NOMO-1 treated with dmso at 0.1 percent for 144 hours (cell line): Measurements from ENCODE around the gene SPOCD1.
A peak's percentile ranks its signal among the peaks of the same experiment; 100 is the strongest.

ENCODE experiments used
- DNase-seq: peaks from one replicate; lab custom pipeline; 2025; ENCODE audit not compliant: unreplicated experiment; lab: John Stamatoyannopoulos, UW

The SPOCD1 gene

GRCh38 chr1:31788138-31788824 is 27.5 kb downstream of the SPOCD1 start:
- peak; percentile 85 for DNase-seq

- DNase-seq: no peak
Measured at GRCh38 chr1:31787786-31788137, 28.1 kb downstream of the SPOCD1 start.

GRCh38 chr1:31787261-31787660 is 28.6 kb downstream of the SPOCD1 start:
- no peak for DNase-seq

DNA sequence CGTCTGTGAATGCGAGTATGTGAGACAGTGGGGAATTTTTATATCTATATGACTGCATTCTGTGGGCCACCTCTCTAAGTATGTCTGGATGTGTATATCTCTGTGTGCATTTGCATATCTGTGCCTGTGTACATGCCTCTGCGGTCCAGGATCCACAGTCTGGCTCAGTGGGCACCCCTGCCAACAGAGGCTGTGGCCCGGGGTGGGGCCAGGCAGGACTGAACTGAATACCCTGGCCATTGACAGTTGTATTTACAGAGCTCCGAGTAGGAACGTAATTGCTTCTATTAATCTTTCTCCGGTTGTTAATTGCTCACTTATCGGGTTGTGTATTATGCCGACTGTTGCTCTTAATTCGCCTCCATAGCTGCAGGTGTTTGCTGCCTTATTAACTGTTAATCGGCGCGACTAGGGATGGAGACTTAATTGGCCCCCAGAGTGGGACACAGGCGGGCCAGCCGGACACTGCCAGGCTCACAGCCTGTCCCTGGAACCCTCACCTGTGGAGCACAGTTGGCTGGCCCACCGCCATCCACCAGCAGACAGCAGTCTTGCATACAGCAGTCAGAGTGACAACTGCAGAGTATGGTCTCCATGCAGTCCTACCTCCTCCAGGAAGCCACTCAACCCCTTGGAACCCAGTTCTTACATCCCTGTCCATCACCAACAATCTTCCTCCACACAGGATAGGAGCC is 29.3 kb downstream of the SPOCD1 start:
- no peak for DNase-seq

DNA sequence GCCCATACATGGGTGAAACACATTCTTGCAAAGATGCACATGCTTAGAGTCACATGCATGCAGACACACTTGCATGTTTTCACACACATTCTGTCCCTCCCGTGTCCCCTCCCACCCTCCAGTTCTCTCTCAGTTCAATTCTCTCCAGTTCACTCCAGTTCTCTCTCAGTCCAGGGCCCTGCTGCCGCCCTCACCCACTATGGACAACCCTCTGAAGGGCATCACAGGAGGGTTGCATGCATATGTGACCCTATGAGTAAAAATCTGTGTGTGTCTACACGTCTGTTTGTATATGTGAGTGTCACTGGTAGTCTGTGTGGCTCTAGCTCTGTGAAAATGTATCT is 29.9 kb downstream of the SPOCD1 start:
- no peak for DNase-seq

DNA sequence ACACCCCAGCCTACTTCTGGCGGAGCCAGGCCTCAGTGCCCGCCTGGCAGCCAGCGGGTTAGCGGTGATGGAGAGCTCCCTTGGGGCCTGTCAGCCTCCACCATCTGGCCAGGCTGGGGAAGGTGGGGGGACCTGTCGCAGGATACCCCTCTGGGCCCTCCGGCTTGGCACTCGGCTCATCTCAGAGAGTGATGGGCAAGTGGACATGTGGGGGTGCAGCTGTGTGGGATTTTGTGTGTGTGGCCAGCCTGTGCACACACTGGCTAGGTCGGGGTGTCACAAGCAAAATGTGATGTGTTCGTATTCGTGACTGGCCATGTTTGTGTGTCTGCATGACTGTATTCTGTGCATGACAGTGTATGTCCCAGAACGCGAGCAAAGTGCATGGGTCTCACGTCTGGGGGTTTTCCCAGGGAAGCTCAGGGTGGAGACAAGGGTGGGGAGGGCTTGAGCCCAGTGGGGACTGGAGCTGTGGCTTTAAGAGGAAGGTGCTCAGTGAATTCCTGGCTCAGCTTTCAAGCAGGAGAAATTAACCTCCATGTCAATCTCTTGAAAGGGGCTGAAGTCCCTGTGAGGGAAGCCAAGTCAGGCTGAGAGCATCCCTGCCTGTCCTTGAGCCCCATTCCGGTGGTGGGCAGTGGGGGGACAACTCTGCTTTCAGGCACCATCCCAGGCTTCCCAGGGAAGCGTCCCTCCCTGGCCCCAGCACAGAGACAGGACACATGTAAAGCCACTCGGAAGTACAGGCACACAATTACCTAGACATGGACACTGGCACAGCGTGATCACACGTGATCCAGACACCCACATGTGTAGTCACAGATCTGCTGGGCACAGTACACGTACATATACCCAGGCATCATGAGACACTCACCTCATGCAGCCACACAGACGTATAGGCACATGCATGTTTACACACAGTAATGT is 30.5 kb downstream of the SPOCD1 start:
- DNase-seq: no peak

GRCh38 chr1:31784356-31785019 is 31.3 kb downstream of the SPOCD1 start:
- no peak for DNase-seq

DNA sequence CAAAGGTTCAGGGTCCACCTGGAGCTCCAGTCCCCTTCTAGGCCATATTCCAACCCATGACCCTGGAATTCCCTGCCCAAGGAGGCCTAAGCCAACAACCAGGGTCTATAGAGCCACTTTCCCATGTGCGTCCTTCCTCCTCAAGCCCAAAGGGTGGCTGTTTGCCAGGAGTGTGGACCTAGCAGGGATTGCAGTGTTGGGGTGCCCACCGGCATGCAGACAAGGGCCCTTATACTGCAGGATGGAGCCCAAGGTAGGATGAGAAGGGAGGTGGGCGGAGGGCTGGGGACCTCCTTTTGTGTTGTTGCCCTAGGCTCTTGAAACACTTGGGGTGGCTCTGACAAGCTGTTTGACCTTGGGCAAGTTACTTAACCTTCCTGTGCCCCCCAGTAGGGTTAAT is 32.0 kb downstream of the SPOCD1 start:
- DNase-seq: no peak

- no peak for DNase-seq
Measured at GRCh38 chr1:31782421-31783410, 33.1 kb downstream of the SPOCD1 start.

DNA sequence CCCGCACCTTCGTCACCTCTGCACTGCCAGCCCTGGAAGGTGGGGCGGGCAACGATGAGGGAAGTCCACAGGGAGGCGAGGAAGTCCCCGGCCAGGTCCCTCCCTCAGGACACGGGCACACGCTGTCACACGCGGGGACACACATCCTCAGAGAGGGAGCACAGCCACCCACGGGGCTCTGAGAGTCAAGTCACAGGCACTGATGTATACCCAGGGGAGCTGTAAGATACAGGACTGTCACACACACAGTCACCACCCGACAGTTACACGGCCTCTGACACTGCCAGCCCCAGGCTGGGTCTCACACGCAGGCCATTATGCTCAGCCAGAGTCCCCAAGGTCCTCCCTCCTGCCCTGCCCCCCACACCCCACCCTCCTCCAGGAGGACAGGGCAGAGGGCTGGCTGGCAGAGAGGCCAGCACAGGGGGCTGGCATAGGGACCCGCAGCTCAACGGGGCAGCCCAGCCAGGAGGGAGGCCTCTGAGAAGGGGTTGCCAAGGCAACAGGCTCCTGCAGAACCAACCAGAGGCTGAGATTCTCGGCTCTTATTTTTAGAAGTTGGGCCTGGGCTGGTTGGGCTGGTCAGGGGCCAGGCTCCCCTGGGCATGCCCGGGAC is 34.0 kb downstream of the SPOCD1 start:
- DNase-seq: no peak

- no peak for DNase-seq
Measured at GRCh38 chr1:31781138-31781755, 34.6 kb downstream of the SPOCD1 start.

- DNase-seq: no peak
Measured at GRCh38 chr1:31780632-31781031, 35.2 kb downstream of the SPOCD1 start.

GRCh38 chr1:31779687-31780086 is 36.1 kb downstream of the SPOCD1 start:
- no peak for DNase-seq

GRCh38 chr1:31778763-31779488 is 36.9 kb downstream of the SPOCD1 start:
- no peak for DNase-seq

- no peak for DNase-seq
Measured at GRCh38 chr1:31776516-31776915, 39.3 kb downstream of the SPOCD1 start.

- no peak for DNase-seq
Measured at GRCh38 chr1:31776032-31776431, 39.8 kb downstream of the SPOCD1 start.

DNA sequence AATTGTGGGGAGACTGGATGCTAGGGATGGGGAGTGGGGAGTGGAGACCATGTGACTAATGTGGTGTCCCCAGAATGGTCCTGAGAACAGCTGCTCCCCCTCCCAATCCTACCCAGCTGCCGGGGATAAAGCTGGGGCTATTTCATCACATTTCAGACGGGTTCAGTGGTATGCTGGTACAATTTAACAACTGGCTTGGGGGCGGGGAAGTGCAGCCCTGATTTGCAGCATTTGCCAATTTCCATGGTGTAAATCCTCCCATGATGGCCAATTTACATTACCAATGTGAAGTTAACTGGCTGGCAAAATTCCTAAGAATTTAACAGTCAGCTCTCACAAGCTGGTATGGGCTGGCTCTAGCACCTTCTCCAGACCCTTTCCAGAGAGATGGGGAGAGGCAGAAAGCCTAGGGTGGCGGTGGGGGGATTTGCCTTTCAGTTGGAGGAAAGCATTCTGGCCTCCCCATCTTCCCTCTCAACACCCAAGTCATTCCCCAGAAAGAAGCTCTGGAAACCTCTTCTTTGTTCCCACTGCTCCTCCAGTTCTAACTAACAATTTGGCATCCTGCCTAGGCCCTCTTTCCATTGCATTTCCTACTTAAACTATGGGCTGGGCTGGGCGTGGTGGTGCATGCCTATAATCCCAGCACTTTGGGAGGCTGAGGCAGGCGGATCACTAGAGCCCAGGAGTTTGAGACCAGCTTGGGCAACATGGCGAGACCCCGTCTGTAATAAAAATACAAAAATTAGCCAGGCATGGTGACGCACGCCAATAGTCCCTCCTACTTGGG is 40.4 kb downstream of the SPOCD1 start:
- no peak for DNase-seq

DNA sequence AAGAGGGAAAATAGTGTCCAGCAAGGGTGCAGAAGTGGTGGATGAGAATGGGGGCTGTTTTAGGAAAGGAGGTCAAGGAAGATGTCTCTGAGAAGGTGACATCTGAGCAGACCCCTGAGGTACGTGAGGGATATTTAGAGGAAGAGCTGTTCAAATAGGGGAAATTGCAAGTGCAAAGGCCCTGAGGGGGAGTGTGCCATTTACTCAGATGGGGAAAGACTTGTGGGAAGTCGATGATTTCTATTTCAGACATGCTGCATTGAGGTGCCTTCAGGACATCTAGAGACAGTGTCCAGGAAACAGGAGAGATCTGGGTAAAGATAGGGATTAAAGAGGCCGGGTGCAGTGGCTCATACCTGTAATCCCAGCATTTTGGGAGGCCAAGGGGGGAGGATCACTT is 41.3 kb downstream of the SPOCD1 start:
- no peak for DNase-seq
